Smooth muscle cell (in vitro differentiated cells): ENCODE measurements around the gene FDX1. TPM values are rescaled to one million over a fixed set of nuclear protein-coding genes. Genes with fewer than 3 reads are reported as not detected.

ENCODE experiments used
- DNase-seq: peaks from one replicate; lab custom pipeline; 2025; ENCODE audit not compliant: unreplicated experiment; lab: John Stamatoyannopoulos, UW
- H2AFZ ChIP-seq: fragments of 200-600 bp; sonication (generic); 2 replicates; pipeline ENCODE4 v1.6.0; 2016; ENCODE audit warnings: antibody characterized with exemption, low read depth, mild to moderate bottlenecking
- H3F3A ChIP-seq: fragments of 200-600 bp; sonication (generic); 2 replicates; pipeline ENCODE4 v1.6.0; 2017; ENCODE audit warnings: antibody characterized with exemption, low read depth
- H3K27ac ChIP-seq: fragments of 200-600 bp; sonication (generic); 2 replicates; pipeline ENCODE4 v1.5.1; 2016; ENCODE audit warnings: low read depth, mild to moderate bottlenecking
- H3K27me3 ChIP-seq: fragments of 200-600 bp; sonication (generic); 2 replicates; pipeline ENCODE4 v1.6.1; 2016; ENCODE audit warnings: low read depth, mild to moderate bottlenecking
- H3K36me3 ChIP-seq: fragments of 200-600 bp; sonication (generic); 2 replicates; pipeline ENCODE4 v1.5.1; 2016; ENCODE audit warnings: low read depth
- H3K4me1 ChIP-seq: fragments of 200-600 bp; sonication (generic); 2 replicates; pipeline ENCODE4 v1.5.1; 2016; ENCODE audit warnings: low read depth
- H3K4me2 ChIP-seq: fragments of 200-600 bp; sonication (generic); 2 replicates; pipeline ENCODE4 v1.6.0; 2016; ENCODE audit warnings: mild to moderate bottlenecking
- H3K4me3 ChIP-seq: fragments of 200-600 bp; sonication (generic); 2 replicates; pipeline ENCODE4 v1.5.1; 2016; ENCODE audit warnings: mild to moderate bottlenecking
- H3K79me2 ChIP-seq: fragments of 200-600 bp; sonication (generic); 2 replicates; pipeline ENCODE4 v1.6.0; 2016; ENCODE audit warnings: low read depth, mild to moderate bottlenecking
- H3K9ac ChIP-seq: fragments of 200-600 bp; sonication (generic); 2 replicates; pipeline ENCODE4 v1.6.0; 2016; ENCODE audit warnings: low read depth
- H3K9me3 ChIP-seq: fragments of 200-600 bp; sonication (generic); replicated peaks from 2 replicates; pipeline ENCODE4 v1.5.1; 2016; ENCODE audit warnings: low read depth
- H4K20me1 ChIP-seq: fragments of 200-600 bp; sonication (generic); 2 replicates; pipeline ENCODE4 v1.6.0; 2016; ENCODE audit warnings: low read depth
- CTCF ChIP-seq: fragments of 200-600 bp; sonication (generic); IDR thresholded peaks from 2 replicates; pipeline ENCODE4 v1.5.1; 2017; ENCODE audit warnings: borderline replicate concordance, mild to moderate bottlenecking, antibody characterized with exemption; ENCODE audit not compliant: insufficient read depth, poor library complexity, severe bottlenecking
- WGBS: methylation state at CpG from one replicate; pipeline ENCODE4 v1.1.7; 2016; ENCODE audit warnings: low lambda C conversion rate; 5-methylcytosine and 5-hydroxymethylcytosine counted together
- polyA plus RNA-seq: library from polyadenylated mRNA; unstranded; fragments of >200 nt; fragmentation: Nextera tagmentation; extraction: Ambion mirVana; gene quantifications from 2 replicates; pipeline ENCODE4 v1.2.1, GENCODE V29; 2016
- total RNA-seq: library from RNA; depleted of rRNA; stranded (reverse); fragments of >200 nt; gene quantifications from 2 replicates; pipeline ENCODE4 v1.2.3, GENCODE V29; 2014

Gene FDX1
- total and polyA plus RNA-seq, 2 experiments from 2014 or later = 6.7 to 8.5 TPM

GRCh38 chr11:110422306-110422905, 7.3 kb upstream of the FDX1 start:
- H3K9ac ChIP-seq = no peak overlapping the region
- no peak overlapping the region for H2AFZ ChIP-seq
- no peaks in the 10 kb centered on the region for H3F3A ChIP-seq
- H3K9me3 ChIP-seq = no peaks in the 10 kb centered on the region
- no peaks in the 10 kb centered on the region for H3K27me3 ChIP-seq
- 96% methylated on average over 2 of the region's 2 CpGs for WGBS
- no peak for TF ChIP-seq CTCF
- no peak overlapping the region for H3K4me3 ChIP-seq
- H3K4me2 ChIP-seq = no peak overlapping the region
- no peak overlapping the region for H3K27ac ChIP-seq
- no peaks in the 10 kb centered on the region for H3K79me2 ChIP-seq
- no peaks in the 10 kb centered on the region for H4K20me1 ChIP-seq
- no peaks in the 10 kb centered on the region for H3K36me3 ChIP-seq
- H3K4me1 ChIP-seq = no peaks in the 10 kb centered on the region
- DNase-seq = no peak

- H3K36me3 ChIP-seq = no peaks in the 10 kb centered on the region
- DNase-seq = no peak
- H2AFZ ChIP-seq = no peak overlapping the region
- TF ChIP-seq CTCF = no peak
- no peak overlapping the region for H3K4me2 ChIP-seq
- no peak overlapping the region for H3K4me3 ChIP-seq
- H3K9ac ChIP-seq = no peak overlapping the region
- WGBS = 94% methylated on average over 3 of the region's 3 CpGs
- no peaks in the 10 kb centered on the region for H4K20me1 ChIP-seq
- peaks cover 8% of the 10 kb centered on the region for H3F3A ChIP-seq
- no peaks in the 10 kb centered on the region for H3K9me3 ChIP-seq
- no peaks in the 10 kb centered on the region for H3K79me2 ChIP-seq
- peaks cover 4% of the 10 kb centered on the region for H3K4me1 ChIP-seq
- no peaks in the 10 kb centered on the region for H3K27me3 ChIP-seq
- H3K27ac ChIP-seq = no peak overlapping the region
Measured at GRCh38 chr11:110424775-110425444, 4.8 kb upstream of the FDX1 start.

GRCh38 chr11:110425751-110426545, 3.8 kb upstream of the FDX1 start:
- Histone ChIP-seq H3K9ac (no peak overlapping the region), H3K4me3 (no peak overlapping the region), H3K27me3 (no peaks in the 10 kb centered on the region), H3K79me2 (peaks cover 7% of the 10 kb centered on the region), H3F3A (peaks cover 8% of the 10 kb centered on the region), H2AFZ (no peak overlapping the region), H3K9me3 (no peaks in the 10 kb centered on the region), H3K4me2 (no peak overlapping the region), H4K20me1 (peaks cover 3% of the 10 kb centered on the region), H3K4me1 (peaks cover 4% of the 10 kb centered on the region), H3K36me3 (no peaks in the 10 kb centered on the region), H3K27ac (no peak overlapping the region)
- WGBS = 83% methylated on average over 9 of the region's 9 CpGs
- TF ChIP-seq CTCF = no peak
- DNase-seq = no peak
